GM19099 (cell line): ENCODE measurements around the gene TSC22D3.

ENCODE experiments used
- POLR2A ChIP-seq: IDR thresholded peaks from 3 replicates; pipeline ENCODE4 v1.6.1; 2011; ENCODE audit warnings: low read depth; ENCODE audit not compliant: insufficient read length; ENCODE audit errors: extremely low read depth

Gene TSC22D3

DNA sequence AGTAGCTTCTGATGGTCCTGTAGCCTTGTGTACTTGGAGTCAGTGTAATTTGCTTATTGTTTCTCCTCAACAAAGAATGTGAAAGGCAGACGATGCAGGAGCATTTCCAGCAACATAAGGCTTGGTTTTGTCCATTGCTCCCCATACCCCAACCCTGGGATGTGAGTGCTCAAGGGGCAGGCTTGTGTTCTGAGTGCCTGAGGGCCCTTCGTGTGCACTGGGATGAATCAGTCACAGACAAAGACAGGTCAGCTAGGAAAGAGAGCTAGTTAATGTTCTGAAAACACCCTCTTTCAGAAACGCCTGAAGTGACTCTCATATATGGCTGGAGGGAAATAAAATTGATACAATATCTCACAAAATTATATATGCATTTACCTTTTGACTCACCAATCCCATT is 88.1 kb downstream of the TSC22D3 start:
- TF ChIP-seq POLR2A = no peak

DNA sequence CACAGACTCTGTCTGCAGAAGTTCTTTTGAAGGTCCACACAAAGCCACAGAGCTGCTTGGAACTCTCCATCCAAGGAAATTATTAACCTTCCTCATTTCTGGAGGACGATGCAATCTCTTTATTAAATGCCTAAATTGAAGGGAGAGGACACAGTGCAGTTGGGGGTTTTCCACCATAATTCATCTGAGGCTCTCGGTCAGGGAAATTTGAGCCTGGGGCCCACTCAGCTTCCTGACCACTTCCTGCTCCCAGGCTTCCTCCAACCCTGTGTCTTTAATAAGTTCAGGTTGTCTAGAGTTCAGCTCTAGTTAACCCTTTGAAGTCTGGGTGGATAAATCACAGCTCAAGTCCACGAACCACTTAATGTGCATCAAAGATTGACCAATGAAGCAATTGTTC is 88.8 kb downstream of the TSC22D3 start:
- TF ChIP-seq POLR2A = no peak

DNA sequence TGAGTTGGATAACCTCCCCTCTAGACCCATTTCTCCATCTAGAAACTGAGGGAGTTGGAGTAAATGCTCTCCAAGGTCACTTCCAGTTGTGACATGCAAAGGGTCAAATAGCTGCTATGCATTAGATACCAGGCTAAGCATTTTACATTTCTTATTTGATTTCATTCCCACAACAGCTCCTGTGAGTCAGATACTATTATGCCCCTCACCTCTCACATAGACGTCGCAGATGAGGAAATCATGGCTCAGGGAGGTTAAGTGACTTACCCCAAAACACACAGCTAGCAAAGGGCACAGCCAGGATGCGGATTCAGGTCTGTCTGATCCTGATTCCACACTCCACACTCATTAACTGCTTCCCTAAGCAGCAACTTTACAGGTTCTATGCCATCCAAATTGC is 89.6 kb downstream of the TSC22D3 start:
- no peak for TF ChIP-seq POLR2A

DNA sequence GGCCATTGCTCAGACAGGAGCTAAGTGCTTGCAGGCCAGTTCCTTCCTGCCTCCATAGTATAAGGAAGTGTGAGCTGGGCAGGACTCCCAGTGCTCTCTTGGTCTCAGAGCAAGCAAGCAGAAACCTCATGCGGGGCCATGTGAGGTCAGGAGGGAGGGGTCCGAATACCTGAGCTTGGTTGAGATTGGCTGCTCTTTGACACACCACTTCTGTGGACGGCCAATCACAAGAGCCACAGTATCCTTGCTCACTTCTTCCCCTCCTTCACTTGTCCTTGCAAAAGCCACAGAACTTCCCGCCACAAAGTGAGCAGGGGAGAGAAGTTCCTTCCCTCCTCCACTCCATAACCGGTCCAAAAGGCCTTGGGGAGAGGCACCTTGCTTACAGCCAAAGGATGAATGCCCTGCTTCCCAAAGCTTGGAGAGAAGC is 90.6 kb downstream of the TSC22D3 start:
- peak; percentile 37 for TF ChIP-seq POLR2A

DNA sequence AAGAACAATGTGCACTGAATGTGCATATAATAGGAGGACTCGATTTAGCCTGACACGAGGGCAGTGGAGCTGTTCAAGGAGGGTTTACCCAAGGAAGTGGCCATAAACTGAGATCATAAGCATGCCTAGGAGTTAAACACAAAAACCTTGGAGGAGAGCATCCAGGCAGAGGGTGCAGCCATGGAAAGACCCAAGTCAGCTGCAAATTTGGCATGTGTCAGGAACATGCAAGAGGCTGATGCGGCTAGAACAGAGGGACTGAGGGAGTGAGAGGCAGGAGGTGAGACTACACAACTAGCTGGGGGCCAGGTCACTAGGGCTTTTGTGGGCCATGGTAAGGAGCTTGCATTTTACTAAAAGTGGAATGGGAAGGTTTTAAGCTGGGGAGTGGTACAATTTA is 91.7 kb downstream of the TSC22D3 start:
- TF ChIP-seq POLR2A = no peak

DNA sequence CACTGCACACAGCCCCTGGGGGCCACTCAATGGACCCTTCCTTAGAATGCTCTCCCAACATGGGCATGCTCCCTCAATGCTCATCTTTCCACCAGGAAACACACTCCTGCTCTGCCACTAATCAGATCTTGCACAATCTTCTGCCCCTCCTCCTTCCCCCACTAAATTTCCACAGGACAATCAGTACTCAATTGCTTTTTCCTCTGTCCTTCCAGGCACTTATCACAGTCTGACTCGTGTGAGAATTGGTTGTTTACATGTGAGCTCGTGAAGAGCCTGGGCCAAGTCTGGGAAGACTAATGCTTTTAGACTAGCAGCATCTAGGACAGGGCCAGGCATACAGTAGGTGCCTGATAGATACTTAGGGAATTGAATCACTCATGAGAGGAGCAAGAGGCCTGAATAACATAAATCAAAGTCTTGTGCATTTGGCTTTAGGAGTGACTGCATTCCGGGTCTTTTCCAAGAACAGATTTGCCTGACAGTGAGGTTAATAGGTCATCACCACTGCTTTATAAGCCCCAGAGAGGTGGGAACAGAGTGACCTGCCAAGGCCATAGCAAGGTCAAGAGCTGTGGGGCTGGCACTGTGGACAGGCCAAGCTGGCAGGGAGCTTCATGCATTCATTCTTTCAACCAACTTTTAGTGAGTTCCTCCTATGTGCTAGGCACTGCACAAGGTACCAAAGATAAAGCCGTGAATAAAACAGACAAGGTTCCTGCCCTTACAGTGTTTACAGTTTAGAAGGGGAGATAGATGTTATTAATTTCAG is 92.3 kb downstream of the TSC22D3 start:
- no peak for TF ChIP-seq POLR2A

DNA sequence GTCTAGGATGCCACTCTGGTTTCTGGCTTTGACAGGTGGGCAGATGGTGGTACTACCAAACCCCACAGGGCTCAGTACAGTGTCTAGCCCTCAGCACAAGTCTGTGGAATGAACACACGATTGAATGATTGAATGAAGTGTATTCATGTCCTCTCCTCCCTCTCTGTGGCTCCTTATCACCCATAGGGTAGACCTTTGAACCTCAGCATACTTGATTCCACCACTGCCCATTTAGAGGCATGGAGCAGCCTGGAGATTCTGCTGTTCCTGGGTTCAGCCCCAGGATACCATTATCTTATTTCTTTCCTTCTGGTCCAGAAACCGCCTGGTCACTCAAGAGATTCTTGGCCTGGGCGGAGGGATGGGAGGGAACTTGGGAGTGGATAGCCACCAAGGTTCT is 93.3 kb downstream of the TSC22D3 start:
- TF ChIP-seq POLR2A = no peak

DNA sequence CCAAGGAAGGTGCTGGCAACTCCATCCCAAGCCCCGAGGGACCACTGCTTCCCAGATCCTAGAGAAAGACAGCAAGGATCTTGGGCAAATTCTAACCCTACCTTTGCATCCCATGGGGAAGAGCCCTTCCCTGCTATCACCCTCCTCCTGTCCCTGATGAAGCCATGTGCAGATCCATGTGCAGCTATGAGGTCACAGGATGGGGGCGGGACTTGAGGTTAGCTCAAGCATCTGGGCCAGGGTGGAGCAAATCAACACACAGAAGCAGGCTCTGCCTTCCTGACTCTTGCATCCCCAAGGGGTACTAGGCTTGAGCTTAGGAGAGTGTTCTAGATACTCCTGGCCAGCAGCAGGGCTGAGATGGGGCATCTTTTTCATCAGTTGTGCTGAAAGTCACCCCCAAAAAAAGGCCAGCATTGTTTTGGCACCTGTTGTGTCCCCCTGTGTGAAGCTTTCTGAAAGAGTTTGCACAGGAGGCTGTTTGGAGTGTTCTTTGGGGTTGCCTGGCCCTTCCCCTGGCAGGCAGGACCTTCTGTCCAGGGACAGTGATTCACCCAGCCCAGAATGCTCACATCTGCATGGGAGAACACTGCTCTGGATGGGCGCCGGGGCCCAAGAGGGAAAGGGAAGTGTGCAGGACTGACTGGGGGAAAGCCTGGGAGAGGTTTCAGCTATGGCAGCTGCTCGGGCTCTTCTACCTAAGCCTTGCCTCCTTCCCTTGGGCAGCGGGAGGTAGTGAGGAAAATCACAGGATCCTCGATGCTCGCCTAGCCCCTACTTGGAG is 96.4 kb downstream of the TSC22D3 start:
- no peak for TF ChIP-seq POLR2A

DNA sequence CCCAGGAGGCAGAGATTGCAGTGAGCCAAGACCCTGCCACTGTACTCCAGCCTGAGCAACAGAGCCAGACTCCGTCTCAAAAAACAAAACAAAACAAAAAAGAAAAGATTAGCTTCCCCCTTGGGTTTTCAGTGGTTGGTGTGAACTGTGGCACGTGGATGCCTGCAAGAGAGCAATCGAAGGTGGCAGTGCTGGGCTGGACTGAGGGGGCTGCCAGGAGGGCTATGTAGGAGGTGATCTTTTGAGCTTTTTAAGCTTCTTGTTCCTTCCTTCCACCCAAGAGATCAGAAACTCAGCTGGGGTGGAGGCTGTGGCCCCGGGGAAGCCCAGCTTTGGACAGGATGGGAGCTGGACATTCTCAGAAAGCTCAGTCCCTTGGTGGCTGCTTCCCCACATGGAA is 97.7 kb downstream of the TSC22D3 start:
- TF ChIP-seq POLR2A = no peak

DNA sequence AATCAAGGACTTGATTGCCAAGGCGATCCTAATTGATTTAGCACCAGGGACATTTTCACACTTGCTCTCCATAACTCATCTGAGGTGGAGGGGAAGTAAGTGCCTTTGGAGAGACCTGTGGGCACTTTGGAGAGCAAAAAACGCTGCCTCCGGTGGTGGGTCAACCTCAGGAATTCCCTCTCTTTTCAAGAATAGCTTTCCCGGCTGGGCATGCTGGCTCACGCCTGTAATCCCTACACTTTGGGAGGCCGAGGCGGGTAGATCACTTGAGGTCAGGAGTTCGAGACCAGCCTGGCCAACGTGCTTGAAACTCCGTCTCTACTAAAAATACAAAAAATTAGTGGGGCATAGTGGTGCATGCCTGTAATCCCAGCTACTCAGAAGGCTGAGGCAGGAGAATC is 98.1 kb downstream of the TSC22D3 start:
- TF ChIP-seq POLR2A = no peak

DNA sequence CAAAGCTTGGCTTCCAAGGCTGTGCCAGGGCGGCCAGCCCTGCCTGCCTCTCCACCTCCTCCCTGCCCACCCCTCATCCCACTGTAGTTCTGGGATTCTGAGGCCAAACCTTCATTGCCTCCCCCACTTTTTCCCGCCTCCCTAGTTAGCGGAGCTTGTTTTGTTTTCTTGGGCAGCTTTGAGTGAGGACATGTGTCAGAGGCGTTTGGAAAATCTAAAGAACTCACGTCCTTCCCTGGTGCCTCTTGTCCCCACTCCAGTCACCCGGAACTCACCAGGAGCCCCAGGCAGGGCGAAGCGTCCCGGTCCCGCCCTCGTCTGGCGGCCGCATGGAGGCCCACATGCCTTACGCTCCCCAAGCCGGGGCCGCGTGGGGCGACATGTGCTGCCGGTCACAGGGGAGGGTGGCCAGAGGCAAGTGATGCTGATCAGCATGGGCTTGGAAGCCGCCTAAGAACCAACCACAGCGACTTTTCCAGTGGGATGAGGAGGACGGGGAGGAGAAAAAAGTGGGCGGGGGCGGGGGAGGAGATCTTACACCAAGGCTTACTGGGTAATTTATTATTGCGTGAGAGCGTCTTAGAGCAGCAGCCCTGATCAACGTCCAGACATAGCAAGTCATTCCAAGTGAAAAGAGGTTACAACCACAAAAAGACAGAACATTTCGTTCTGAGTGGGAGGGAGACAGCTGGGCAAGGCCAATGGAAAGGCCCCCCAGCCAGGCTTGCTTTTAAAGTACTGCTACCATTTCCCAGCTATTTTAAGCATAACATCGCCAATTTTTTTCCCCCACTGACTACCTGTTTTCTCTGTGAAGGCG is 98.8 kb downstream of the TSC22D3 start:
- no peak for TF ChIP-seq POLR2A

DNA sequence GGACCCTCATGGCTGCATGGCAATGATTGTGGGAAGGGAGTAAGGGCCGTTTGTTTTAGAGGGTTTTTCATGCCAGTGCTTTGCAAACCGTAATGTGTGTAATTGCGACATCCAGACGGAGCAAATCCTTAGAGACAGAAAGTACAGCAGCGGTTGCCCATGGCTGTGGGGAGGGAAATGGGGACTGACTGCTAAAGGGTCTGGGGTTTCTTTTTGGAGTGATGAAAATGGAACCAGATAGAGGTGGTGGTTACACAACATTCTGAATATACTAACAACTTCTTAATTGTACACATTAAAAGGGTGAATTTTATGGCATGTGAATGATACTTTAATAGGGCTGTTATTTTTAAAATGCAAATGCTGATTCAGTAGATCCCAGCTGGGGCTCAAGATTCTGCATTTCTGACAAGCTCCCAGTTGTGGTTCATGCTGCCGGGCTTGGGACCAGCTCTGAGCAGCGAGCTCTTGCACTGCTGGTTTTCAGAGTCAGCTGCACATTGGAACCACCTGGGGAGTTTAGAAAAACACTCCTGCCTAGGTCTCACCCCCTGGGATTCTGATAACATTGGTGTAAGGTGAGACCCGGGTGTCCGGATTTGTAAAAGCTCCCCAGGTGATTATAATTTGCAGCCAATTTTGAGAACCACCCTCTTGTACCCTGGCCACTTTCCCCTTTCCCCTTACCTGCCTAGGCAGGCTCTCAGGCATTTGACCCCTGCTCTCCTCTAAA is 99.6 kb downstream of the TSC22D3 start:
- peak; percentile 29 for TF ChIP-seq POLR2A

DNA sequence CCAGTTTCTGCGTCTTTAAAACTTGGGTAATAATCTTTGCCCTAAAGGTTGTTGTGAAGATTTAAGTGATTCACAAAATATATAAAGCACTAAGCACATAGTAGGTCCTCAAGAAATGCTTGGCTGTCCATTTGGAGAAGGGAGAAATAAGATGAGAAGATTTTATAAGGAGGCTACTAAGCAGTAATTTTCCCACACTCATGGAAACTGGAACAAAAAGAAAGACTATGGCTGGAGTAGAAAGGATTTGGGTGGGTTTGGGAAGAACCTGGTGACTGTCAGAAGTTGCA is 100.3 kb downstream of the TSC22D3 start:
- no peak for TF ChIP-seq POLR2A

DNA sequence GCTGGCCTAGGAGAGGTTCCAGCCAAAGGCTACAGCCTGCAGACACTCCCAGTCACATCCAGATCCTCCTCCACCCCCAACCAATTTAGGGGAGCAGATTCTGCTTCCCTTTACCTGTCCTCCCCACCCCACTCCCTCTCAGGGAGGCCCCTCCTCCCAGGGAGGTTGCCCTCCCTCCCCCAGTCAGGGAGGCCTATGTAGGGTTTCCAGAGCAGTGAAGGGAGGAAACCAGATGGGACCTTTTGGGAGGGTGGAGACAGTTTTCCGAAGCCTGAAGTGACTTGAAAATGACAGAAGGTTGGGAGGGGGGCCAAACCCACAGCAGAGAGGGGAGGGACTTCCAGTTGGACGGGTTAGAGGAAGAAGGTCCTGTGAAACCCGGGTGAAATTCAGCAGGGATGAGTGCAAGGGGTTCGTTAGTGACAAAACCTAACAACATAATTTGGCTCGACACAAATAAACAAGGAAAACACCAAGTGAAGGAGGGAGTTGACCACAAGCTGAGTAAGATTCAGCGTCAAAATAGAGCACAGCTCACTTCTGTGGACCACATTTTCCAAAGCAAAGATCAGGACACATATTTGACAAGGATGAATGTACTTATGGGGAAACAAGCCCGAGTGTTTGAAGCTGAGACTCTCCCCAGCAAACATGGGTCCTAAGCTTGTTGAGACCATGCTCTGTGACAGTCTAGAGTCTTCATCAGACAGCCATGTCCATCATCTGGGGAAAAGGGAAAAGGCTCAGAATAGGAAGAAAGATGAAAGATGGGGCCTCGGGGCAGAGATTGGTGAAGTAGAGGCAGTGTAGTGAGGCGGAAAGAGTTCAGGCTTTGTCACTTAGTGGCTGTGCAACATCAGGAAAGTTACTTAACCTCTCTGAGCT is 100.9 kb downstream of the TSC22D3 start:
- TF ChIP-seq POLR2A = peak; percentile 29
